Iris pigment epithelial cell (primary cell): ENCODE data around the gene C3orf22.
"Not testable (repeated sequence)": the region's sequence is repeated elsewhere in the genome, so short reads cannot be mapped to it uniquely, and the experiment has no call there.

Source experiments
- DNase-seq: peaks from one replicate; pipeline ENCODE4 v3.0.0-alpha.2; 2011; ENCODE audit warnings: low read depth

Gene C3orf22

DNA sequence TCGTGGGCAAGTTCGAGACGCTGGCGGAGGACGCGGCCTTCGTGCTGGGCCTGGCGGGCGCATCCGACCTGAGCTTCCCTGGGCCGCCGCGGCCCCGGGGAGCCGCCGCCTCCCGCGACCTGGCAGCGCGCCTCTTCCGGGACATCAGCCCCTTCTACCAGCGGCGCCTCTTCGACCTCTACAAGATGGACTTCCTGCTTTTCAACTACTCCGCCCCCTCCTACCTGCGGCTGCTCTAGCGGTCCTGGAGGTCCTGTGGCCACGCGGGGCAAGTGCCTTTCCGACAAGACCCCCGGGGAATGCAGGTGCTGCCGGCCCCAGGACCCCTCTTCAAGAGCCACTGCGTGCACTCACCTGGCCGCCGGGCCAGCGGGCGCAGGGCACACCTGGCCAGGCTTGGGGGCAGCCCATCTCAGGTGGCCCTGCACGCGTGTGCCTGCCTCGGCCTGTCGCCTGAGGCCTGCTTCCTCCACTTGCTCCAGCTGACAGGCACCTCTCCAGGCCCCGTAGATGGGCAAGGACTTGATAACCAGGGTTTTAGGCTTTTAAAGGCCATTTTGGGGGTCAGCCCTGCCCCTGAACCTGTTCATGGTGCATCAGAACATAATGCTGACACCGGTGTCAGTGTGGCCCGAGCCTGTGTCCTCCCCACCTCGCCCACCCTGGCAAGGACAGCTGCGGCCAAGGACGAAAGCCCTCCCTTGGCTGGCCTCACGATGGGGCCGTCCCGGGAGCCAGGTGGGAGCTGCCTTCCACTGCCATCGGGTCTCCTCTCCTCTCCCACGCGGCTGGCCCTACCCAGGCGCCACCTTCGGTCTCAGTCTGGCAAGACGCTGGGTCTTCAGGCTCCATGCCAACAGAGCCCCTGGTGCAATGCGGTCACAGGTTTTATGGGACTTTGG is 16.1 kb downstream of the C3orf22 start:
- DNase-seq = no peak

GRCh38 chr3:126541628-126542339 is 16.9 kb downstream of the C3orf22 start:
- no peak for DNase-seq

- no peak for DNase-seq
Observed at GRCh38 chr3:126540951-126541627, 17.6 kb downstream of the C3orf22 start.

DNA sequence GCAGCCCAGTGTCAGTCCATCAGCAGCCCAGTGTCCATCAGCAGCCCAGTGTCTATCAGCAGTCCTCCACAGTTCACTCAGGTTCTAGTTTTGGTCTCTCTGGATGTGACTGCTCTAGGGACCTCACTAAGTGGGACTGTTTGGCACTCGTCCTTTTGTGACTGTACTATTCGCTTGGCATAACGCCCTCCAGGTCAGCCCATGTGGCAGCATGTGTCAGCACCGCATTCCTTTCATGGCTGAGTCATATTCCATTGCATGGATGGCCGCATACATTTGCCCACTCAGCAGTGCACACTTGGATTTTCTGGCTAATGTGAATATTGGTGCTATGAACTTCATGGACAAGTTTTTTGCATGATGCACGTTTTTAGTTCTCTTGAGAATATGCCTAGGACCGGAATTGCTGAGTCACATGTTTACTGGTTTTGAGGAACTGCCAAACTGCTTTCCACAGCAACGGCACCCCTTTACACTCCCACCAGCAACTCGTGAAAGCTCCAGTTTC is 18.3 kb downstream of the C3orf22 start:
- peak; percentile 85 for DNase-seq

DNA sequence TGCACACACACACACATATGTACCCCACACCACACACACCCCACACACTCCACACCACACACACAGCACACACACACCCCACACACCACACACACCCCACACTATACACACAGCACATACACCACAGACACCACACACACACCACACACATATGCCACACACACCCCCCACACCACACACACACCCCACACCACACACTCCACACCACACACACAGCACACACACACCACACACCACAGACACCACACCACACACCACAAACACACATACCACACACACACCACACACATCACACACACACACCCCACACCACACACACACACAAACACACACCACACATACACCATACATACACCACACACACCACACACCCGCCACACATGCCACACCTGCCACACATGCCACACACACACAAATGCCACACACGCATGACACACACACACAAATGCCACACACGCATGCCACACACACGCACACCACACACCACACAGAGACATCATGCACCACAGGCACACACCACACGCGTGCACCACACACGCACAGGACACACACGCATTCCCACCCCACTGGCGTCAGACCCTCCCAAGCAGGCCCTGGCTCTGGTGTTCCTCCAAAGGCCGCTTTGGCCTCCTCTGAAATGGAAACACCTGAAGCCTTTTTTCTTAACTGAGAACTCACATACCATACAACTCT is 19.0 kb downstream of the C3orf22 start:
- no peak for DNase-seq

- DNase-seq = no peak
Observed at GRCh38 chr3:126538966-126539365, 19.8 kb downstream of the C3orf22 start.

DNA sequence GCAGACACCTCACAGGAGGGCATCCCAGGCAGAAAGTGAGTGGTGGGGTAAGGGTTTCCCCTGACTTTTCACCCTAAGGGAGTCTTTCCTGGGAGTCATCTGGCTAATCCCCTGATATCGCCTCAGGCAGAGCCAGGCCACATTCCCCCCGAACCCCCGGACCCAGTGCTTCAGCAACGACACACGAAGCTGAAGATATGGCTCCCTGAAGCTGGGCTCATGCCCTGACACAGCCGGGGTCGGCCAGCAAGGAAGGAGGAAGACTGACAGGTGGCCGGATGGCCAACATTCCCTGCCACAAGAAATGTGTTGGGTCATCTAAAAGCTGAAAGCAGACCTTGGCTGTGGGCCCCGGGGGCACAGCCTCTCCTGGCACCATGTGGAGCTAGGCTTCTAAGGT is 20.4 kb downstream of the C3orf22 start:
- DNase-seq = no peak

- no peak for DNase-seq
Observed at GRCh38 chr3:126537730-126538281, 20.9 kb downstream of the C3orf22 start.

GRCh38 chr3:126537116-126537729 is 21.5 kb downstream of the C3orf22 start:
- no peak for DNase-seq

DNA sequence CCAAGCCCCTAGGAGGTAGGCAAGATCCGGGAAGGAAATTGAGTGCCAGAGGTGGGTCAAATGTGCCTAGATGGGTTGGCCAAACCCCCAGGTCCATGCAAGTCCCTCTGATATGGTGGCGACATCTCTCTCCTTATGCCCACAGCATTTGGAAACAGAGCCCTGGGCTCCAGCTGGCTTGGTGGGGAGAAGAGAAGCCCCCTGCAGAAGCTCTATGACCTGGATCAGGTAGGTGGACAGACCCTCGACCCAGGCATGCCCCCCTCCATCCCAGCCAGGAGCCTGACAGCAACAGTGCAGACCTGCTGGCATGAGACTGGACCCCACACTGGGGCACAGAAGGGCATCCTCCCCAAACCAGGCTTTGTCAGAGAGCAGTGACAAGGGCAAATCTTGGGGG is 22.6 kb downstream of the C3orf22 start:
- no peak for DNase-seq

DNA sequence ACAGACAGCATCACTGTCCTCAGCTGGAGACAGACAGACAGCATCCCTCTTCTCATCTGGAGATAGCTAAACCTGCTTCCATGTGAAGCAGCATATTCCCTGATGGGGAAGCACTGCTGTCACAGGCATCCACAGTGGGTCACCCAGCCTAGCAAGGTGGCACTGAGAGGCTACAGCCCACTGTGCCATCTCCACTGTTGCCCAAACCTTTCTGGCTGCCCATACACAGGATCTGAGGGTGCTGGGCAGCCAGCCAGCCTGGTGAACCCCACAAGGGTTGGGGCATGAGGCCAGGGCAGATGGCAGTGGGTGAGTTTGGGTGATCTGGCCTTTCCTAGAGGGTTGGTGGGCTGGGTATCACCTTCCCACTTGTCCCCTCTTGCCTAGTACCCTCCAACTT is 23.1 kb downstream of the C3orf22 start:
- no peak for DNase-seq

- DNase-seq = not testable (repeated sequence)
Observed at GRCh38 chr3:126534716-126535115, 24.0 kb downstream of the C3orf22 start.

DNA sequence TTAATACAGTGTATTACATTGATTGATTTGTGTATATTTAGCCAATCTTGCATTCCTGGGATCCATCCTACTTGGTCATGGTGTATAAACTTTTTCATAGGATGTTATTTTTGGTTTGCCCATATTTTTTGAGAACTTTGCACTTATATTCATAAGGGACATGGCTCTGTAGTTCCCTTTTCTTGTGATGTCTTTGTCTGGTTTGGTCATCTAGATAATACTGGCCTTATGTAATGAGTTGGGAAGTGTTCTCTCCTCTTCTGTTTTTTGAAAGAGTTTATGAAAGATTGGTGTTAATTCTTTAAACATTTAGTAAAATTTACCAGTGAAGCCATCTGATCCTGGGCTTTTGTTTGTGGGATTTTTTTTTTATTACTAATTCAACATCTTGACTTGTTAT is 25.2 kb downstream of the C3orf22 start:
- no peak for DNase-seq

DNA sequence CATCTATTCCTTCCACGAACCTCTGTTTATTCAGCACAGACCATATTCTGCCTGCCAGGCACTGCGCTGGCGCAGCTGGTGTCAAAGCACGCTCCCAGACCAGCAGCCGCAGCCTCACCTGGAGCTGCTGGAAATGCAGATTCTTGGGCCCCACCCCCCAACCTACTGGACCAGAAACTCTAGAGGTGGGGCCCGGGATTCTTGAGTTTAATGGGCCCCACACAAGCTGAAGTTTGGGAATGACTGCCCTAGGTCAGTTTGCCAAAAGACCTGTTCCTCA is 27.7 kb downstream of the C3orf22 start:
- DNase-seq = no peak

DNA sequence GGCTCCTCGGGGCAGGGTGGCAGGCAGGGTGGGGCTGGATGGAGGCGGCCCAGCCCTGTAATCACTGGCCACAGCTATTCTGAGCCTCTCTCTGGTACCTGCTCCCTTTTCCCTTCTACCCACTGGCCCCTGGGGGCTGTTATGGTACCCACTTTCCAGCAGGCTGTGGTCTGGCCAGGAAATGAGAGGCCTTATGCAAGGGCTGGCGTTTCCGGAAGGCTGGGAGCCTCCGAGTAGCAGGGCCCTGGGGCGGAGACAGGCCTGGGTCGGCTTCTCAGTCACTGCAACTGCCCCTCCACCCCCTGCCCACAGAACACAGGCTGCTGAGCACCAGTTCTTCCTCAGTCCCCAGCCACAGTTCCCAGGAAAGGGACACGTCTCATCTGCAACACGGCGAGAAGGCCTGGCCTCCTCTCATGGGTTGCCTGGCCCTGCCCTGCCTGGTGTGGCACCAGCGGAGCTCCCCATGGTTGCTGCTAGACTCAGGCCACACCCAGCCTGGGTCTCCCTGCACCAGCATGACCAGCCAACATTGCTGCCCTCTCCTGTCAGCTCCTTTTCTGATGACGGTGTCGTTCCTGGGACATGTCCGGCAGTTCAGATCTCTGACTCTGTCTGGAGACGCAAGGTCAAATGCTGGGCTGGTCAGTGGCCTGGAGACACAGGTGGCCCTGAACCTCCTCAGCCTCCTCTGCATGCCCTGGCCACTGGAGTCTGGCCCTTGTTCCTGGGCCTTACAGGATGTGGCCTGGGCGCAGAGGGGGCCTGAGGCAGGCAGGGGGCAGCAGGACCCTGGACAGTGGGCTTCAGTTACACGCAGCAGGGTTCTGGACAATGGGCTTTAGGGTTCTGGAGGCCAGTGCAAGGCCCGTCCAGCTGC is 28.3 kb downstream of the C3orf22 start:
- DNase-seq = no peak

DNA sequence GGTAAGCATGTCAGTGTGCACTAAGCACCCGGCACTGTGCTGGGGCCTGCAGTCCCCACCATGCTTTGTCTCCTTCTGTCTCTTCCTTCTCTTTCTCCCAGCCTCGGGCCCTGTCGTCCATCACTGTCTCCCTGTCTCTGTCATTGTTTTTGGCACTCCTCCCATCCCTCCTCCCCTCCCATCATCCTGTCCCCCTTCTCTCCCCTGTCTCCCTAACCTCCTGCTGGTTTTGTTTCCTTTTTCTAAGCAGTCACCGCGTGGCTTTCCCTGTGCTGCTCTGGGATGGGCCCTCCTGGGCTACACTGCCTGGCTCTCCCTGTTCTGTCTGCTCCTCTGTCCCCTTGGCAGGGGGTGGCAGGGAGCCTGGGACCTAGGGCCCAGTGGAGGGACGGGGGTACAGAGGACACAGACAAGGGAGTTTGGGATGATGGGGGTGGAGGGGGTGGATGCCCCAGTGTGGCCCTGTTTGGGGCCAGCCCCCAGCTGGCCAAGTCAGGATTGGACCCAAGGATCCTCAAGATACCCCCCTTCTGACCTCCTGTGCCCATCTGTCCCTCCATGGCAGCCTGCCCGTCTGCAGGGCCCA is 29.1 kb downstream of the C3orf22 start:
- no peak for DNase-seq

- peak; percentile 34 for DNase-seq
Observed at GRCh38 chr3:126528800-126529541, 29.8 kb downstream of the C3orf22 start.

- no peak for DNase-seq
Observed at GRCh38 chr3:126528419-126528799, 30.3 kb downstream of the C3orf22 start.

DNA sequence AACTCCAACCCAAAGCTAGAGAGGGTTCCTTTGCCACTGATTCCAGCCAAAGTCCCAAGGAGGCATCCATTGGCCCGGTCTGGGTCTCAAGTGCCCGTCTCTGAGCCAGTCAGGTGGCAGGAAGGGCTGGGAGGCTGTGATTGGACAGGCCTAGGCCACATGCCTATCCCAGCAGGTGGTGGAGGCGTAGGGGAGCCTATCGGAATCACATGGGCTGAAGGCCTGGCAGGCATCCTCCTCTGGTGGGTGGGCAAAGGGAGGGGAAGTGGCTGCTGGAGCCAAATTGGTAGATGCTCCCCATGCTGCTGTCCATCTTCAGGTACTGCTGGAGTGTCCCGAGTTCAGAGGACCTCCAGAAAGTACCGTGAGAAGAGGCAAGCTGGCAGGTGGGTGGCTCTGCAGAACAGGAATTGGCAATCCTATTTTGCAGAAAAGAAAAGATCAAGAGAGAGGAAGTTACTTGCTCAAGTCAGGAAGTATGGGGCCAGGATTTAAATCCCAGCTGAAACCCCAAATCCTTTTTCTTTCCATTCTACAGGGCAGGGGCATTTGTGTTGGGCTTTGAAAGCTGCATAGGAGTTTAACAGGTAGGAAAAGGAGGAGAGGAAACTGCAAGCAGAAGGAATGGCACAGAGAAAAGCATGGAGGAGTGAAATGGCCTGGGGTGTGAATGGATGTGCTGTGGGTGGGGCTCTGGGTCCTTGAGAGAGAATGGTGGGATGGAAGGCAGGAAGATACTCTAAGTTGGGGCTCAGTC is 31.1 kb downstream of the C3orf22 start:
- DNase-seq = no peak
